Left cardiac atrium (tissue), 4 donors: ENCODE data around the gene CDX2. TPM values are rescaled to one million over a fixed set of nuclear protein-coding genes. Genes with fewer than 3 reads are reported as not detected.
"Not testable (repeated sequence)": the region's sequence is repeated elsewhere in the genome, so short reads cannot be mapped to it uniquely, and the experiment has no call there.

Source experiments
- ATAC-seq, 2 donors: fragments of 200-7000 bp; cut with Tn5 transposase; one replicate each; pipeline ENCODE4 v1.9.1; 2020; ENCODE audit warnings: mild to moderate bottlenecking in 2 of 2, moderate library complexity in 2 of 2
- DNase-seq: peaks from one replicate; pipeline ENCODE4 v3.0.0-alpha.2; 2020
- intact Hi-C, 2 donors: fragments of 100-400 bp; cut with DNase I; formaldehyde crosslinking; loops; one replicate each; pipeline versions ENCODE4 v1.14.1 to v1.15.1; 2022 to 2023
- total RNA-seq, 2 donors: library from RNA; stranded (reverse); fragmentation: NEBNext Ultra II Directional; extraction: Animal tissue kit (Norgen Biotek cat#: 25700); gene quantifications; one replicate each; pipeline ENCODE4 v1.2.1, GENCODE V29; 2021
- donor health status: DM: no; HTN: yes; CAD: no.
- donor health status: DM: no; HTN: yes; CAD: no; lungs with severe emphysema.
- donor health status: DM: yes; HTN: yes; CAD: no.
- donor health status: Dilated cardiomyopathy.

The CDX2 gene
- total RNA-seq, 2 donors from 2014 or later = not detected

GRCh38 chr13:27967736-27968315, 1.3 kb downstream of the CDX2 start:
- intact Hi-C loops = no loop called here
- ATAC-seq = no peak

GRCh38 chr13:27967203-27967735, 1.8 kb downstream of the CDX2 start:
- DNase-seq (no peak), ATAC-seq (no peak)
- intact Hi-C loops = no loop called here

More at GRCh38 chr13:27967736-27968315, 1.3 kb downstream of the CDX2 start:
- DNase-seq = no peak

- ATAC-seq (no peak), DNase-seq (no peak)
- intact Hi-C loops = no loop called here
Observed at GRCh38 chr13:27966641-27967202, 2.4 kb downstream of the CDX2 start.

- no peak for DNase-seq
- intact Hi-C loops = no loop called here
- no peak for ATAC-seq
Observed at GRCh38 chr13:27965740-27966640, 3.1 kb downstream of the CDX2 start.

GRCh38 chr13:27965343-27965739, 3.8 kb downstream of the CDX2 start:
- DNase-seq (no peak), ATAC-seq (no peak)
- intact Hi-C loops = no loop called here

GRCh38 chr13:27964741-27965323, 4.3 kb downstream of the CDX2 start:
- intact Hi-C loops = no loop called here
- DNase-seq = no peak
- no peak for ATAC-seq

GRCh38 chr13:27964206-27964605, 4.9 kb downstream of the CDX2 start:
- ATAC-seq, intact Hi-C loops, DNase-seq: not testable (repeated sequence)

- intact Hi-C loops = no loop called here
- DNase-seq (no peak), ATAC-seq (no peak)
Observed at GRCh38 chr13:27963491-27963890, 5.6 kb downstream of the CDX2 start.

GRCh38 chr13:27962982-27963381, 6.1 kb downstream of the CDX2 start:
- ATAC-seq (no peak), DNase-seq (no peak)
- intact Hi-C loops = no loop called here

- ATAC-seq (no peak), DNase-seq (no peak)
- intact Hi-C loops = no loop called here
Observed at GRCh38 chr13:27962128-27962841, 6.8 kb downstream of the CDX2 start.

- peak in 1 of 2 donors; percentile 5 for ATAC-seq
Observed at GRCh38 chr13:27961227-27962085, 7.7 kb downstream of the CDX2 start.

GRCh38 chr13:27960362-27961226, 8.5 kb downstream of the CDX2 start:
- DNase-seq = no peak
- ATAC-seq = peak; percentile 50 to 81
- intact Hi-C loops = no loop called here

More at GRCh38 chr13:27961227-27962085, 7.7 kb downstream of the CDX2 start:
- intact Hi-C loops = no loop called here
- DNase-seq = no peak

GRCh38 chr13:27959976-27960361, 9.1 kb downstream of the CDX2 start:
- no peak for DNase-seq
- no peak for ATAC-seq
- intact Hi-C loops = no loop called here

- intact Hi-C loops = no loop called here
- ATAC-seq = no peak
- no peak for DNase-seq
Observed at GRCh38 chr13:27956576-27957300, 12.4 kb downstream of the CDX2 start.

- intact Hi-C loops = no loop called here
- no peak for DNase-seq
- ATAC-seq = no peak
Observed at GRCh38 chr13:27955014-27955591, 14.0 kb downstream of the CDX2 start.

- intact Hi-C loops = no loop called here
- ATAC-seq (peak; percentile 36 to 79), DNase-seq (no peak)
Observed at GRCh38 chr13:27954406-27954851, 14.7 kb downstream of the CDX2 start.
